ENCODE results near the gene PTN.
"Not testable (repeated sequence)": the region's sequence is repeated elsewhere in the genome, so short reads cannot be mapped to it uniquely, and the experiment has no call there.

PTN gene

DNA sequence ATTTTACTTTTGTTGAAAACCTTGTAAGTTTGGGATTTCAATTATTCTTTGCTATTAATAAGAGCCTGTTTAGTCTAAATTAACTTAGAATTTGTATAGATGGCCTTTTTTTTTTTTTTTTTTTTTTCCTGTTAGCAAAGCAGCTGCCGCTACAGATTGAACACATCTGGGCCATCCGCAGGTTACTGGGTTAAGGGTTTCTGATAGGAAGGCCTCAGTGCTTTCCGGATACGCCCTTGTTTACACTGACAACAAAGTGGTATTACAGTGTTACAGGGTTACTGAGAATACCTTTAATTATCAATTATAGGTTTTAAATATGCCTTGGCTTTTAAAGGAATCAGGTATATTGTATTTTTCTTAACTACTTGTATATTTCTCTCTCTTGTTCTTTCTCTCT lies 76.8 kb downstream of the PTN start:
- TF ChIP-seq, protein P1, sequence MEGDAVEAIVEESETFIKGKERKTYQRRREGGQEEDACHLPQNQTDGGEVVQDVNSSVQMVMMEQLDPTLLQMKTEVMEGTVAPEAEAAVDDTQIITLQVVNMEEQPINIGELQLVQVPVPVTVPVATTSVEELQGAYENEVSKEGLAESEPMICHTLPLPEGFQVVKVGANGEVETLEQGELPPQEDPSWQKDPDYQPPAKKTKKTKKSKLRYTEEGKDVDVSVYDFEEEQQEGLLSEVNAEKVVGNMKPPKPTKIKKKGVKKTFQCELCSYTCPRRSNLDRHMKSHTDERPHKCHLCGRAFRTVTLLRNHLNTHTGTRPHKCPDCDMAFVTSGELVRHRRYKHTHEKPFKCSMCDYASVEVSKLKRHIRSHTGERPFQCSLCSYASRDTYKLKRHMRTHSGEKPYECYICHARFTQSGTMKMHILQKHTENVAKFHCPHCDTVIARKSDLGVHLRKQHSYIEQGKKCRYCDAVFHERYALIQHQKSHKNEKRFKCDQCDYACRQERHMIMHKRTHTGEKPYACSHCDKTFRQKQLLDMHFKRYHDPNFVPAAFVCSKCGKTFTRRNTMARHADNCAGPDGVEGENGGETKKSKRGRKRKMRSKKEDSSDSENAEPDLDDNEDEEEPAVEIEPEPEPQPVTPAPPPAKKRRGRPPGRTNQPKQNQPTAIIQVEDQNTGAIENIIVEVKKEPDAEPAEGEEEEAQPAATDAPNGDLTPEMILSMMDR (IDR thresholded peaks at IDR 0.05; ENCODE audit: low read depth, low read length), result no peak
- H3K4me3 ChIP-seq (ENCODE audit: low read depth, low read length), result no peak overlapping the region

DNA sequence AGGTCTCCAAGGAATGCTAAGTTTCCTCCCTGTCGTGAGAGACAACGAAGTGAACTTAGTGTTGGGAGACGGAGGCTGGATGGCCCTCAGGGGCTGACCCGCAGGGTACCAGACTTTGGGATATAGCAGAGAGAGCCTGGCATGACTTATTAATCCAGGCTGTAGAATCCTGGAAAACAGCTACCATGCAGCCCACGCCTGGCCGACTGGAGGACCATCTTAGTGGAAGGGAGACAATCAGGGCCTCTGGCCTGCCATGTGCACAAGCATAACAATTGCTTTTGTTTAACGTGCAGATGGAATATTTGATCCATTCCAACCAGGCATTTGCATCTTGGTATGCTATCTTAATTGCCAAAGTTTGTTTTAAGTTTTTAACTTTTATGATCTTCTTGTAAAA lies 78.1 kb downstream of the PTN start:
- not testable (repeated sequence) for H3K4me3 ChIP-seq (ENCODE audit: low read depth, low read length)

DNA sequence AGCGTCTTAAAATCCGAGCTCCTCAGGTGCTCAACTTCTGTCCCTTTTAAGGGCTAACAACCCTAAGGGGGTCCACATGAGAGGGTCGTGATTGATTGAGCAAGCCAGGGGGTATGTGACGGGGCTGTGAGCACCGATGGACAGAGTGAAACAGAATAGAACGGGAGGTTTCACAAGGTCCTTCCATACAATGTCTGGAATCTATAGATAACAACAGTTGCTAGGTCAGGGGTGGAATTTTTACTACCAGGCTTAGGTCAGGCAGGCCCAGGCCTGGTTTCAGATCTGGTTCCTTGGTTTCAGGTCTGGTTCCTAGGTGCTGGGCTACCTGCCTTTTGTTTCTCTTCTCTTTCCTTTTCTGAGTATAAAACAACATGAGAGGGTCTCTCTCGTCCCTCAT lies 80.9 kb downstream of the PTN start:
- H3K4me3 ChIP-seq (ENCODE audit: low read depth, low read length), result no peak overlapping the region
- TF ChIP-seq, protein P1 (IDR thresholded peaks at IDR 0.05; ENCODE audit: low read depth, low read length), result no peak

DNA sequence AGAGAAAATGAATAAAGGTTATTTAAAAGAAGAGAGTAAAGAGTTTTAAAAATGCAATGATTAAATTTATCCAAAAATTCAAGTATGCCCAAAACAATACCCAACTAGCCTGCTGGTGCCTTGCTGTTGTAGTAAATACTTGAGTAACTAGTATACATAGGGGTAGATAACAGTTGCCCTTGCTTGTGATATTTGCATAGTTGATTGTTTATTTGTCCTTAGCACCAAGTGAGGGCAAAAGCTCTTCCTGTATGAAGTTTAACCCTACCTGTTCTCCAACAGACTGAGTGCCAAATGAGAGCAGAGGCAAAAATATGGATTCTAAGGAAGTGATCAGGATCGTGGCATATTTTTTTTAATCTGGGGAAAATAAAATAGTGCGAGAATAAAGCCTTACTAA lies 85.0 kb downstream of the PTN start:
- TF ChIP-seq, protein P1 (IDR thresholded peaks at IDR 0.05; ENCODE audit: low read depth, low read length), result no peak
- H3K4me3 ChIP-seq (ENCODE audit: low read depth, low read length), result no peak overlapping the region

GRCh38 chr7:137254766-137255165 lies 88.8 kb downstream of the PTN start:
- no peak overlapping the region for H3K4me3 ChIP-seq (ENCODE audit: low read depth, low read length)
- TF ChIP-seq, protein P1 (IDR thresholded peaks at IDR 0.05; ENCODE audit: low read depth, low read length), result no peak

DNA sequence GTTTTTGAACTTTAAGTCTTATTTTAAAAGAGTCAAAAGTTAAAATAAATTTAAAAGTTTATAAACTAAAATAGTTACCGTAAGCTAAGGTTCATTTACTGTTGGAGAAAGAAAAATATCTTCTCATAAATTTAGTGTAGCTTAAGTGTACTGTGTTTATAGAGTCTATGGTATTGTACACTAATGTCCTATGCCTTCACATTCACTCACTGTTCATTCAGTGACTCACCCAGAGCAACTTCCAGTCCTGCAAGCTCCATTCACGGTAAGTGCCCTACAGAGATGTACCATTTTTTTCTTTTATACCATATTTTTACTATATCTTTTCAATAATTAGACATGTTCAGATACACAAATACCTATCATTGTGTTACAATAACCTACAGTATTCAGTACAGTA lies 97.6 kb downstream of the PTN start:
- H3K4me3 ChIP-seq (ENCODE audit: low read depth, low read length), result no peak overlapping the region
- TF ChIP-seq, protein P1 (IDR thresholded peaks at IDR 0.05; ENCODE audit: low read depth, low read length), result no peak

- no peak overlapping the region for H3K4me3 ChIP-seq (ENCODE audit: low read depth, low read length)
- TF ChIP-seq, protein P1 (IDR thresholded peaks at IDR 0.05; ENCODE audit: low read depth, low read length), result no peak
These were observed 98.3 kb downstream of the PTN start for GRCh38 chr7:137245186-137245585.

GRCh38 chr7:137243741-137244140 lies 99.8 kb downstream of the PTN start:
- TF ChIP-seq, protein P1 (IDR thresholded peaks at IDR 0.05; ENCODE audit: low read depth, low read length), result no peak

More at GRCh38 chr7:137243741-137244140, 99.8 kb downstream of the PTN start:
- no peak overlapping the region for H3K4me3 ChIP-seq (ENCODE audit: low read depth, low read length)

Data from WI38 (cell line).